ENCODE measurements around the gene PTPRM.

PTPRM gene

DNA sequence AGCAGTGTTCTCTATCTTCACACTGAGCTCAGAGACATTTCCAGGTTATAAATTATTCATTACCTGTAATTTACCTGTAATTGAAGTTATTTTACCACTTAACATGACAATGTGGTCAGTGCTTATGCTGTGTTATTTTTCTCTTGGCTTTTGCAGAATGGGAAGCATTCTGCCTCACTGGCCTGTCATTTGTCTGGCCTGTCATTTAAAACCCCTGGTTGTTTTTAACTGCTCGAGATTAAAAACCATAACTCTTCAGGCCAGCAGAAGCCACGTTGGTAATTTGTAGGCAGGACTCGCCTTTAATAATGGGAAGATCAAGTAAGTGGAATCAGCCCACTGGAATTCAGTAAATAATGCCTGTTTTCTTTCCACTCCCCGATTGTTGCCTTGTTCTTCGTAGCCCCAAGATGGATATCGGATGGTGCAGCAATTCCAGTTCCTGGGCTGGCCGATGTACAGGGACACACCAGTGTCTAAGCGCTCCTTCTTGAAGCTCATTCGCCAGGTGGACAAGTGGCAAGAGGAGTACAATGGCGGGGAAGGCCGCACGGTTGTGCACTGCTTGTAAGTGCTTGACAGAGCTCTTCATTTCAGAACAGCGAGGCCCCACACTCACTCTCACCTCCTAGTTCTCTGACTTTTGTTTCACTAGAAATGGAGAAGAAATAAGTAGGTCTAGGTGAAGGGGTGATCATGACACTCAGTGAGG, 819.7 kb downstream of the PTPRM start:
- no peak for DNase-seq

DNA sequence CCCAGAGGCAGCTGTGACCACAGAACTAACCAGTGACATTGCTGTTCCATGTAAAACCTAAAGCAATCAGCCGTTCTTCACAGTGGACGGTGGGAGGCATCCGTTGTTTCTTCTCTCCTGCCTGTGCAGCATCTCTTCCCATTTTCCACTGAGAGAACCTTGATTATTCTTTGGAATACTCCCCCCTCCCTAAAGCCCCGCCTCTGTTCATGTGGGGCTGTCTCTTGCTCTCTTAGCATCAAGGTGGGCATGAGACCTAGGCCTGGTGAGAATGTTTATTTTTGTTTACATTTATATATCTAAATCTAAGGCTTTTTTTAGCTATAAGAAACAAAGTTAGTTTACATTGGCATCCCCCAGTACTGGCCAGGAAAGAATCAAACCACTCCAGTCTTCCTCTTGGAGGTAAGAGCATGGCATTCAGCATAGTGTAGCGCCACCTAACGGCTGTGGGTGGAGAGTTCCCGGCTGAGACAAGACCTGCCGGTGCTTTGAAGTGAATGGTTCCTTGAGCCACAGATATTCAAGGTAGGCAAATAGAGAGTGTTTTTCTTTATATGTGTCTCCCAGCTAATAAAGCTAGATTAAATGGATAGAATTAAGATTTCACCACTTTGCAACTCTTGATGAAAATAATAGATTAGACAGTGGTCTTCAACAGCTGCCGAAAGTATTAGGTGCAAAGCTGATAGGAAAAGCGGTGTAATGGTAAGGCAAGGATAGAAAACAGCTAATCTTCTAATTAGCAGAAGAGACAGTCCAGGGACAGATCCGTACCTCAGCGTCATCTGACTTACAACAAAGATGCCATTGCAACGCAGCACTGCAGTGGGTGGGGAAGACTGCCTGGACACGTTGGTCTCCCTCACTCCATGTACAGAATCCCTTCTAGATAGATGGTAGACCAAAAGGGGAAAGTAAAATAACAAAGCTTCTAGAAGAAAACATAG, 822.5 kb downstream of the PTPRM start:
- no peak for DNase-seq

DNA sequence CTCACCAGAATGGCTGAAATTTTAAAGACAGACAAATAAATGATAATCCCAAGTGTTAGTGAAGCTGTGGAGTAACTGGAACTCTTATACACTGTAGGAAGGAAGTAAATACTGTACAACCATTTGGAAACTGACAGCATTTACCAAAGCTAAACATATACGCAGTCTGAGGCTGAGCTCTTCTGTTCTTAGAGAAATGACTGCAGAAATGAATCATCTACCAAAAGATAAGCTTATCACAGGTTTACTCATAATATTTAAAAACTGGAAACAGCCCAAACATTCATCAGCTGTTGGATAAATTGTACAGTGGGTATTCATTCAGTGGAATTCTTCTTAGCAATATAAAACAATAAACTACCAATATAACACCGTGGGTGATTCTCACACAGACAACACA, 824.0 kb downstream of the PTPRM start:
- DNase-seq: no peak

DNA sequence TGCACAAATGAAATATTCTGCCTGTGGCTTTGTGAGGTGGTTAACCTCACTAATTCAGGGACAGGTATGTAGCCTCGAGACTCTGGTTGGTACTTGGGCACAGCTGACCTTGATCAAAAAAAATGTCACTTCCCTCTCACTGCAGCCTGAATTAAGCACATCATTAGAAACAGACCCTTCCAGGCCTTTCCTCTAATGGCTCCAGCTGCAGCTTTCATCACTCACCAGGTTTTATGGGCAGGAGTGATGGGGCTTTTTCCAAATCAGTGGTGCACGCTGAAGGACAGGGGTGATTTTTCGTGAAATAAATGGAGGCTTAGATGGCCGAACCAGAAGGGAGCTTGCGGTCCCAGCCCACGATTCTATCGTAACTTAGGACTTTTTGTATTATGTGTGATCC, 829.1 kb downstream of the PTPRM start:
- DNase-seq: no peak

DNA sequence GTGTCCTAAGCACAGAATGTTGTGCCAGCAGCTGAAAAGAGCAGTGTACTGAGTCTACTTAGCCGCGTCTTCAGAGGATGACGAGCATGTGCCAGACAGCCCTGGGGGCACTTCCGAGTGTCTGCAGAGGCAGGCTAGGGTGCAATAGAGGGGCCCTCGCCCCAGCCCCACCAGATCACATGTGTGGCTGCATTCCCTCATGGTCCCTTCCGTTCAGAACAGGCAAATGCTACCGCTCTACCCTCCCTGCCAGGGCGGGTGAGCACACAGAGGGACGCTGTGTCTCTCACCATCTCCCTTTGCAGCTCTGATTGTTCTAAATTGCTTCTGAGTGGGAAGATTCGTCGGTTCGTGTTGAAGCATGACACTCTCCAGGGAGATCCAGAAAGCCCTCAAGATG, 829.9 kb downstream of the PTPRM start:
- no peak for DNase-seq

DNA sequence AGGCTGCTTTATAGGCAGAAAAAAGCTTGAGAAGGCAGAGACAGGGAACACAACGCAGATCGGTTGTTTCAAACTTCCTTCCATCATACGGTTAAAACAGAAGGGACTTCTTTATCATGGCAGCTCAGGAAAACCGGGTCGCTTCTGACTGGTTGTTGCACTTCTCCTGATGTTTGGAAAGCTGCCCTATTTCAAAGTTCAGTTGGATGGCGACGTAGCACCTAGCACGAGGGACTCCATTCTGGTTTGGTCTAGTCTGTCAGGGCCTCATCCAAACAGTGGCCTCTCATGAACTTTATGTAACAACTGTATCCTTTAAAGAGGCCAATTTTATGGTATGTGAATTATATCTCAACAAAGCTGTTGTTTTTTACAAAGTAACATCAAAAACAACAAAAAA, 832.0 kb downstream of the PTPRM start:
- DNase-seq: no peak

DNA sequence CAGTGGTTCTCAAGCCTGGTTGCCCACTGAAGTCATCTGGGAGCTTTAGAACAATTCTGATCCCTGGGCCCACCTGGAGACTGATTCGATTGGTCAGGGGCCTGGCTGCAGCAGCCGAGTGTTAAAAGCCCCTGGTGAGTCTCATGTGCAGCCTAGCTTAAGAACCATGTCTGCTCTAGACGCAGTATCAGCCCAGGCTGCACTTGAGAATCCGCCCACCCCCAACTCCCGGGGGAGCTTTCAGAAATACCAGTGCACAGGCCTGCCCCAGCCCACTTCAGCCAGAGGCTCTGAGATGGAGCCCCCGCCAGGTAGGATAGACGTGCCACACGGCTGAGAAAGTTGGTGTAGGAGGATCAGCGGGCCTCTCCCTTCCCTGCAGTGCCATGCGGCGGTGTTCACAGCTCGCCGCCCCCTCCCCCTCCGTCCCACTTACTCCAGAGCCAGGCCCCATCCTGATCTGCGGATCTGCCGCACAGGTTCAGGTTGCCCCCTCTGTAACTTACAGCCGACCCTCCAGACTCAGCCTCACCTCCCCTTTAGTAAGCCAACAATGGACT, 833.2 kb downstream of the PTPRM start:
- DNase-seq: no peak

DNA sequence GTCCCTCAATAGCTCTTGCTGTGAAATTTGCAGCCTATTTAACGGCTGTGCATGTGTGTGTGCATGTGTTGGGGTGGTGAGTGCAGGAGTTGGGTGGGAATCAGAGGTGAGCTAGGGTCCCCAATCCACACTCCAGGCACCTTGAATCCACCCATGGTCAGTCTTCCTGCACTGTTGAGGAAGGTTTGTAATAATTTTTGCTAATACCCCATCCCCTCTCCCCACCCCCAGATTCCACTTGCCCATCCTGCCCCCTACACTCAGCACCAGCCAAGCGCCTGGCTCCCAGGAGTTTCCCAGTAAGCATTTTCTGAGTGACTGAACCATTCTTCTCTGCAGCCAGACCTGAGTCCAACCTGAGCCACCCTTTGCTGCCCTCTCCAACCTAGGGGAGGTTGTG, 833.7 kb downstream of the PTPRM start:
- no peak for DNase-seq

DNA sequence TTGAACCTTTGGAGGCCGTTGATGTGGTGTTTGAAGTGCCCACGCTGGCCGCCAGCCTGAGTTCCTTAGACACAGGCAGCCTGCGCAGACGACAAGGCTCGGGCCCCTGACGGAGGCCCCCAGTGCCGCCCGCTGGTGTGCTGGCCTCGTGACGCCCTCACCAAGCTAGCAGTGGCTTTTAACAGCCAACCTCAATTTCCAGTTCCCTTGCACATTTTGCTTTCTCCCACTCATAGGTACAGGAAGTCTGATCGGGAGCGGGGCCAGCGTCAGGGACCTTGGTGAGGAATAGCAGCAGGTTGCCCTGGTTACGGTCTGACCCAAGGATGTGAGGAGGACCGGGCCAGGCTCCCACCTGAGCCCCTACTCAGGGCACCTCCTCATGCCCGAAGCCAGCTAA, 834.5 kb downstream of the PTPRM start:
- DNase-seq: no peak

DNA sequence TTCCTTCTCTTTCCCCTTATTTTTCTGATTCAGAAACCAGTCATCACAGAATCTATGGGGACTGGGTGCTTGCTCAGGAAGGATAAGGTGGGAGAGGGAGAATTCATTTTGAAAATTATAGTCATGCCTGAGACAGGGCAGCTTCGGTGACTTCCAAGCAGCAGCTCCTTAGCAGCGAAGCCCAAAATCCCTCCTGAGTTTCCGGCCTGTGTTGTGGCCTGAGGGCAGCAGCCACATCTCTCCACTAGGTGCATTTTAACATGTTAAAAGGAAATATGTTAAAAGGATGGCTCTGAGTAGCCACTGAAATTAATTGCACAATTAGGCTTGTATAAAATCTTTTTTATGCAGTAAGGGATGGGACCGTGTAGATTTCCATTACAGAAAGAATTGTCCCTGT, 835.1 kb downstream of the PTPRM start:
- DNase-seq: no peak

DNA sequence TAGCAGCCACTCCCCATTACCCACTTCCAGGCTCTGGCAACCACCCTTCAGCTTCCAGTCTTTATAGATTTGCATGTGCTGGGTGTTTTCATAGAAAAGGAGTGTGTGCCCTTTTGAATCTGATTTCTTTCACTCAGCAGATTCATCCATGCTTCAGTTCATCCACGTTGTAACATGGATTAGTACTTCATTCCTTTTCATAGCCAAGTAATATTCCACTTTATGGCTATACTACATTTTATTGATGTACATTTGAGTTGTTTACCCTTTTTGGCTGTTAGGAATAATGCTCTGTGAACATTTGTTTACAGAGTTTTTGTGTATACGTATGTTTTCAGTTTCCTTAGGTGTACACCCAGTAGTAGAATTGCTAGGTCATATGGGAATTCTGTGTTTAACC, 836.6 kb downstream of the PTPRM start:
- DNase-seq: no peak

DNA sequence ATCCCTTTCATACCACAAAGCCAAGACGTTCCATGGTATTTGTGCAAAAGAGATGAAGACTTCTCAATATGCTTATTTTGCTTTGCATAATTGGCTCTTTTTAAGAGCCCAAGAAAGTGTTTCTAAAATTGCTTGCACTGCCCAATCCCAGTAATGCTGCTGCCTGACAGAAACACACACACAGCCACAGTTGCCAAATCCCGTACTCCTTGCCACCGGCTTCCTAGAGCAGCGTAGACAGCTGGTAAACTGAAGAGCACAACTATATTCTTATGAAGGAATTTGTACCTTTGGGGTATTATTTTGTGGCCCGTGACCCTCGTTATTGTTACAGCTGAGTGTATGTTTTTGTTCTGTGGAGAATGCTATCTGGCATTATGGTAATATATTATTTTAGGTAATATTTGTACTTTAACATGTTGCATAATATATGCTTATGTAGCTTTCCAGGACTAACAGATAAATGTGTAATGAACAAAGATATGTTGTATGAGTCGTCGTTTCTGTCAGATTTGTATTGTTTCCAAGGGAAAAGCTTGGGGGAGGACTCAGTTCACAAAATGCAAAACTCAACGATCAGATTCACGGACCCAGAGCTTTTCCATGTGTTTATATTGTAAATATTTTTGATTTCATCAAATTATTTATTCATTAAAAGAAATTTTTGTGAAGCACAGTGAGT, 839.2 kb downstream of the PTPRM start:
- DNase-seq: no peak

DNA sequence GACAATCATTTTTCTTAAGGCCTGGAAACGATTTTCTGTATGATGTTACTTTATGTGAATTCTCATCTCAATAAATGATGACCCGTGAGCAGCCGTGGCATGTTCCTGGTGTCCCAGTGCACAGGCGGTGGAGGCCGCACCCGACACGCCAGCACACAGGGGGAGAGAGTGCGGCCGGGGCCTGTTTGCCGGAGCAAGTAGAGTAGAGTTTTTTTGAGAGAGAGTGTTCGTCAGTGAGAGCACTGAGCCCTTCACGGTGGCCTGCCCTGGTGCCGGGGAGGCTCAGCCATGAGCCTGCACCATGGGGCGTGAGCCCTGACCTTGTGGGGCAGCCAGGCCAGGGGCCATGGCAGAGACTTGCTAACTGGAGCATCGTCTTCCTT, 839.7 kb downstream of the PTPRM start:
- DNase-seq: no peak

DNA sequence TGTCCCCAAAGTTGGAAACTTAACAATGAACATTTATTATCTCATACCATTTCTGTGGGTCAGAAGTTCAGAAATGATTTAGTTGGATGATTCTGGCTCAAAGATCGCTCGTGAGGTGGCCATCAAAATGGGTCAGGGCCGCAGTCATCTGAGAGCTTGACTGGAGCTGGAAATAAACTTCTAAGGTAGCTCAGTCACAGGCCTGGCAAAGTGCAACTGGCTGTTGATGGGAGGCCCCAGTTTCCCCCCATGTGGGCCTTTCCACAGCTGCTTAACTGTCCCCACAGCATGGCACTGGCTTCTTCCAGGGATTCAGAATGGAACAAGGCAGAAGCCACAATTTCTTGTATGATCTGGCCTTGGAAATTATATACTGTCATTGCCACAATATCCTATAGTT, 842.0 kb downstream of the PTPRM start:
- no peak for DNase-seq

DNA sequence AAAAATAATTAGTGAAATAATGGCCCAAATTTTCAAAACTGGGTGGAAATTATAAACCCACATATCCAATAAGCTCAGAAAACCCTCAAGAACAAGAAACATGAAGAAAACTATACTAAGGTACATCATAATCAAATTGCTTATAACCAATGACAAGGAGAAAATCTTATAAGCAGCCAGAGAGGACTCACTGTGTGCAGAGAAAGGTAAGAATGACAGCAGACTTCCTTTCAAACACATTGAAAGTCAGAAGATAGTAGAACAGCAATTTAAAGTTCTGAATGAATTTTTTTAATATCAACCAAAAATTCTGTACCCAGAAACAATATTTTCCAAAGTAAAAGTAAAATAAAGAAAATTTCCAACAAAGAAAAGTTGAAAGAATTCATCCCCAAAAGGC, 844.4 kb downstream of the PTPRM start:
- no peak for DNase-seq

DNA sequence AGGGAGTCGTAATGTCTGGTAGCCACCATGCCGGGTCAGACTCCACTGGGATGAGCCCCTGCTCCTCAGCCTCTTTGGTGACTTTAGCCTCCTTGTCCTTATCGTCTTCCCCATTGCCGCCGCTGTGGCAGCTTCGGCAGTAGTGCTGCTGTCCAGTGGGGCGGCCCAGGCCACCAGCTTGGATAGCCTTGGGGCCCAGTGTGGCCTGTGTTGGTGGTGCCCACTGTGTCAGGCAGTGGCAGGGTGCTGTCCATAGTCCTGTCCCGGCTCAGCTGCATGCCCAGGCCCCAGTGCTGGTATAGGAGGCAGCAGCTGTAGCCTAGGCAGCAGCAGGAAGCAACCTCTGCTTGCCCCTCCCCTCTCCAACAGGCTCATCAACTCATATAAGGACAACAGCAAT, 845.0 kb downstream of the PTPRM start:
- no peak for DNase-seq

DNA sequence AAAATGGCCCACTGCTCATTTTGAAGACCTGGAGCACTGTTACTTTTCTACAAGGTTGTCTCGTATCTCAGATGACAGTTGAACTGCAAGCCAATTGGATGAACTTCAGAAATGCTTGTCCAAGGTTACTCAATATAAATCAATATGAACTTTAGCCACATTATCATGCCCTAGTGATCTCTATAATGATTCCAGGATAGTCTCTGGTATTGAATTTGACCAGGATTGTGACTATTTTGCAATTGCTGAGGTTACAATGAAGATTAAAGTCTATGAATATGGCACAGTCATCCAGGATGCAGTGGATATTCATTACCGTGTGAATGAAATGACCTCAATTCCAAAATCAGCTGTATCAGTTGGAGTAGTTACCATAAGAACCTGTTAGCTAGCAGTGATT, 846.1 kb downstream of the PTPRM start:
- no peak for DNase-seq

DNA sequence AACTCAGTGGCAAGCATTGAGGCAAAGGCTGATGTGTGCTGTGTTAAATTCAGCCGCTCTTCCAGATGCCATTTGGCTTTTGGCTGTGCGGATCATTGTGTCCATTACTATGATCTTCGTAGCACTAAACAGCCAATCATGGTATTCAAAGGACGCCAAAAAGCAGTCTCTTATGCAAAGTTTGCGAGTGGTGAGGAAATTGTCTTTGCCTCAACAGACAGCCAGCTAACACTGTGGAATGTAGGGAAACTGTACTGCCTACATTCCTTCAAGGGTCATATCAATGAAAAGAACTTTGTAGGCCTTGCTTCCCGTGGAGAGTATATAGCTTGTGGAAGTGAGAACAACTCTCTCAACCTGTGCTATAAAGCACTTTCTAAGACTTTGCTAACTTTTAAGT, 846.6 kb downstream of the PTPRM start:
- no peak for DNase-seq

DNA sequence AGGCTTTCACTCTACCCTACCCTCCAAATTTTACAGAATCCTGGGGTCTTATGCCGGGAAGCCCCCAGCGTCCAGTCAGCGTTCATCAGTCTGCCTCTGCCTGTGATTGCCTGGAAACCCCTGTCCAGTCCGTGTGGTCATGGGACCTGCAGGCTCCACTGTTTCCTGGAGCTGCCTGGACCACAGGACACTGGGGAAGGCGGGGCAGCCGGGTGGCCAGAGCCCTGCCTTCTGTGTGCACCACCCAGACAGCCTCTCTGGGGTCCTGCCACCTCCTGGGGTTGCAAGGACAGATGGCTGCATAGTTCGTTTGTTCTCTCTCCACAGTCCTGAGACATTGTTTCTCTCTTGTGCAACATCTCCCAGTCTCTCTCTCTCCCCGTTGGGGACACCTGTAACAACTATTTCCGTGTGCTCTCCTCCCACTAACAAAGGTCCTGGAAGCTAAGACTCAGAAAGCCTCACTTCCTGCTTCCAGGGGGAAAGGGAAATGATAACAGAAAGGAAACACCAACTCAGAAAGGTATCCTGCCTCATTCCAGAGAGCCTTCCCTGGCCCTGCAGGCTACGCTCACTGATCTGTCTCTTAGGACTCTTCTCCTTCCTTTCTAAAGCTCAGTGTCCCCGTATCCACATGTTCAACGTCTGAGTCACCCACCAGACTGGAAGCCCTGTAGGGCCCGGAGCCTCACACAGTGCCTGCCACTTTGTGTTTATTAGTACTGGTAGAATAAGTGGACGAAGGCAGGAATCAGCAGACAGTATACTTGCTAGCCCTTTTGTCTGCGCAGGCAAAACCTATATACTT, 849.3 kb downstream of the PTPRM start:
- DNase-seq: no peak

DNA sequence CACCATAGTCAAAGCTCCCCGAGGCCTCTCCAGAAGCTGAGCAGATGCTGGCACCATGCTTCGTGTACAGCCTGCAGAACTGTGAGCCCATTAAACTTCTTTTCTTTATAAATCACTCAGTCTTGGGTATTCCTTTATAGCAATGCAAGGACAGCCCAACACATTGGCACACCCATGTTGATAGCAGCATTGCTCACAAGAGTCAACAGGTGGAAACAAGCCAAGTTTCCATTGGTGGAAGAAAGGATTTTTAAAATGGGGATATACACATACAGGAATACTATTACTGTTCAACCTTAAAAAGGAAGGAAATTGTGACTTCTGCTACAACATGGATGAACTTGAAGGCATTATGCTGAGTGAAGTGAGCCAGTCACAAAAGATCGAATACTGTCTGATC, 855.3 kb downstream of the PTPRM start:
- no peak for DNase-seq

DNA sequence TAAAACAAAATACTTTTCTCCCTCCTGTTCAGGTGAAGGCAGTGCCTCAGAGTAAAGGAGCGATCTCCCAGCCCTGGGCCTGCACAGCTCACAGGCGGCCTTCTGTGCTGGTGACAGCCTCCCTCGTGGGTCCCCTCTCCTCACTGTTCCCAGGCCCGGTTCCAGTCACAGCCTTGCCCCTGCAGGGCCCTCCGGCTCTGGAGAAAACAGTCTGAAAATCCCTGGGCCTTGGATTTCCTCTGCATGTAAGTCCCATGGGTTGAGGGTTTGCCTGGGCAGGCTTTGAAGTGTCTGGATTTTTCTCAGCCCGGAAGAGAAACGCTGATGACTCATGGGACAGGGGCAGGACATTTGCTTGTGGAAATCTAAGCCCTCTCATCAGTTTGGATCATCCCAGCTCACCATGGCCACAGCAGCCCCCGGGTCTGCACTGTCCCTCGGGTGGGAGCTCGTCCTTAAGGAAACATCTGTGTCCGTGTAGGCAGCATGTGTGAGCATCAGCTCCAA, 856.0 kb downstream of the PTPRM start:
- DNase-seq: no peak

DNA sequence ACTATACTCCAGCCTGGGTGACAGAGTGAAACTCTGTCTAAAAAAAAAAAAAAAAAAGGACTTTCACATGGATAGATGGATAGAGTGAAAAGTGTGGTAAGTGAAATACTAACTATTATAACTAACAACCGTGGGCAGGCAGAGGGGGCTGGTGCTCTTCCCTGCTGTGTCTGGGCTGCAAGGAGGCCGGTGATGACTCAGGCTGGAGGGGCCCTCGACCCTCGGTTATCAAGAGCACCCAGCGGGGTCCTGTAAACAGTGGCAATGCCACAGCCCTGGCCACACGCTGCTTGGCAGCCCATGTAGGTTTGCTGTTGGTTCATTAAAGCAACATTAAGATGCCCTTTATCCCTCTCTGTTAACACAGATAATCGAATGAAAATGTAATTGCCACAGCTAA, 857.4 kb downstream of the PTPRM start:
- no peak for DNase-seq

All from SIG-M5 (cell line).